Stimulated activated memory B cell treated with anti-CD40 and anti-IgM and Interleukin-4, amounts not matched to agents 10 μg/mL and 1 μg/mL and 100 μg/mL, for 72 hours (primary cell): ENCODE results near the gene ETS1.
A peak's percentile ranks its signal among the peaks of the same experiment; 100 is the strongest.

Experiments
- ATAC-seq: fragments of 150-1000 bp; cut with Tn5 transposase; 2 replicates; pipeline ENCODE4 v1.10.0; 2021
- H3K27ac Mint-ChIP-seq: one replicate; pipeline ENCODE4 v1.8.0; 2022; ENCODE audit warnings: mild to moderate bottlenecking, mixed read lengths
- H3K27me3 Mint-ChIP-seq: one replicate; pipeline ENCODE4 v1.8.0; 2022; ENCODE audit warnings: mixed read lengths
- H3K36me3 Mint-ChIP-seq: one replicate; pipeline ENCODE4 v1.8.0; 2022; ENCODE audit warnings: mixed read lengths
- H3K4me1 Mint-ChIP-seq: one replicate; pipeline ENCODE4 v1.8.0; 2022; ENCODE audit warnings: mixed read lengths
- H3K4me3 Mint-ChIP-seq: one replicate; pipeline ENCODE4 v1.8.0; 2022; ENCODE audit warnings: mild to moderate bottlenecking, moderate library complexity, mixed read lengths
- H3K9me3 Mint-ChIP-seq: one replicate; pipeline ENCODE4 v1.8.0; 2022; ENCODE audit warnings: mixed read lengths

Gene ETS1

GRCh38 chr11:128550261-128550821 lies 37.0 kb downstream of the ETS1 start:
- no peak for ATAC-seq
- Mint-ChIP-seq H3K4me3 (no peak overlapping the region), H3K27ac (peak overlapping the region; percentile 89), H3K27me3 (no peaks in the 10 kb centered on the region), H3K9me3 (no peaks in the 10 kb centered on the region), H3K4me1 (peaks cover 73% of the 10 kb centered on the region), H3K36me3 (no peaks in the 10 kb centered on the region)

GRCh38 chr11:128549256-128549944 lies 38.0 kb downstream of the ETS1 start:
- no peak for ATAC-seq

GRCh38 chr11:128548649-128549255 lies 38.6 kb downstream of the ETS1 start:
- no peaks in the 10 kb centered on the region for H3K9me3 Mint-ChIP-seq
- H3K4me3 Mint-ChIP-seq, result peak overlapping the region; percentile 75
- H3K36me3 Mint-ChIP-seq, result no peaks in the 10 kb centered on the region
- H3K27me3 Mint-ChIP-seq, result no peaks in the 10 kb centered on the region
- H3K27ac Mint-ChIP-seq, result peak overlapping the region; percentile 89
- peaks cover 72% of the 10 kb centered on the region for H3K4me1 Mint-ChIP-seq
- ATAC-seq, result no peak

More at GRCh38 chr11:128549256-128549944, 38.0 kb downstream of the ETS1 start:
- Mint-ChIP-seq H3K27me3 (no peaks in the 10 kb centered on the region), H3K9me3 (no peaks in the 10 kb centered on the region), H3K27ac (peak overlapping the region; percentile 89), H3K4me1 (peaks cover 76% of the 10 kb centered on the region), H3K4me3 (peak overlapping the region; percentile 75), H3K36me3 (no peaks in the 10 kb centered on the region)

GRCh38 chr11:128547946-128548648 lies 39.3 kb downstream of the ETS1 start:
- no peak for ATAC-seq
- Mint-ChIP-seq H3K9me3 (no peaks in the 10 kb centered on the region), H3K27me3 (no peaks in the 10 kb centered on the region), H3K36me3 (no peaks in the 10 kb centered on the region), H3K4me1 (peaks cover 65% of the 10 kb centered on the region), H3K27ac (peak overlapping the region; percentile 89), H3K4me3 (peak overlapping the region; percentile 75)

- Mint-ChIP-seq H3K36me3 (no peaks in the 10 kb centered on the region), H3K27me3 (no peaks in the 10 kb centered on the region), H3K27ac (peak overlapping the region; percentile 89), H3K9me3 (no peaks in the 10 kb centered on the region), H3K4me1 (peaks cover 59% of the 10 kb centered on the region), H3K4me3 (no peak overlapping the region)
- no peak for ATAC-seq
These were observed 40.4 kb downstream of the ETS1 start for GRCh38 chr11:128546916-128547315.

- Mint-ChIP-seq H3K9me3 (no peaks in the 10 kb centered on the region), H3K4me3 (no peak overlapping the region), H3K27me3 (no peaks in the 10 kb centered on the region), H3K4me1 (peaks cover 37% of the 10 kb centered on the region), H3K36me3 (no peaks in the 10 kb centered on the region), H3K27ac (no peak overlapping the region)
- no peak for ATAC-seq
These were observed 42.8 kb downstream of the ETS1 start for GRCh38 chr11:128544471-128545051.

GRCh38 chr11:128540469-128540868 lies 46.9 kb downstream of the ETS1 start:
- Mint-ChIP-seq H3K27ac (peak overlapping the region; percentile 47), H3K4me1 (peaks cover 17% of the 10 kb centered on the region)
- ATAC-seq, result no peak

GRCh38 chr11:128536506-128536905 lies 50.9 kb downstream of the ETS1 start:
- Mint-ChIP-seq H3K27me3 (no peaks in the 10 kb centered on the region), H3K4me1 (peaks cover 4% of the 10 kb centered on the region), H3K27ac (no peak overlapping the region), H3K4me3 (no peak overlapping the region), H3K36me3 (no peaks in the 10 kb centered on the region), H3K9me3 (no peaks in the 10 kb centered on the region)
- ATAC-seq, result no peak

More at GRCh38 chr11:128540469-128540868, 46.9 kb downstream of the ETS1 start:
- Mint-ChIP-seq H3K27me3 (no peaks in the 10 kb centered on the region), H3K4me3 (no peak overlapping the region), H3K9me3 (no peaks in the 10 kb centered on the region), H3K36me3 (no peaks in the 10 kb centered on the region)

- no peak for ATAC-seq
- Mint-ChIP-seq H3K36me3 (no peaks in the 10 kb centered on the region), H3K4me1 (peaks cover 4% of the 10 kb centered on the region), H3K9me3 (no peaks in the 10 kb centered on the region), H3K27me3 (no peaks in the 10 kb centered on the region), H3K27ac (no peak overlapping the region), H3K4me3 (no peak overlapping the region)
These were observed 51.6 kb downstream of the ETS1 start for GRCh38 chr11:128535468-128536457.

GRCh38 chr11:128533472-128533871 lies 53.9 kb downstream of the ETS1 start:
- Mint-ChIP-seq H3K9me3 (no peaks in the 10 kb centered on the region), H3K27me3 (no peaks in the 10 kb centered on the region), H3K4me3 (no peak overlapping the region), H3K27ac (no peak overlapping the region), H3K4me1 (peaks cover 4% of the 10 kb centered on the region), H3K36me3 (no peaks in the 10 kb centered on the region)
- no peak for ATAC-seq

GRCh38 chr11:128532572-128533091 lies 54.7 kb downstream of the ETS1 start:
- peaks cover 13% of the 10 kb centered on the region for H3K4me1 Mint-ChIP-seq
- H3K36me3 Mint-ChIP-seq, result no peaks in the 10 kb centered on the region
- ATAC-seq, result no peak
- no peaks in the 10 kb centered on the region for H3K9me3 Mint-ChIP-seq
- H3K4me3 Mint-ChIP-seq, result no peak overlapping the region
- no peaks in the 10 kb centered on the region for H3K27me3 Mint-ChIP-seq
- H3K27ac Mint-ChIP-seq, result no peak overlapping the region

GRCh38 chr11:128532016-128532571 lies 55.3 kb downstream of the ETS1 start:
- ATAC-seq, result no peak
- Mint-ChIP-seq H3K36me3 (no peaks in the 10 kb centered on the region), H3K27ac (no peak overlapping the region), H3K27me3 (no peaks in the 10 kb centered on the region), H3K4me1 (peaks cover 17% of the 10 kb centered on the region), H3K9me3 (no peaks in the 10 kb centered on the region), H3K4me3 (no peak overlapping the region)

- Mint-ChIP-seq H3K4me1 (peaks cover 15% of the 10 kb centered on the region), H3K27me3 (no peaks in the 10 kb centered on the region), H3K4me3 (no peak overlapping the region), H3K9me3 (no peaks in the 10 kb centered on the region), H3K36me3 (no peaks in the 10 kb centered on the region), H3K27ac (no peak overlapping the region)
- ATAC-seq, result no peak
These were observed 55.8 kb downstream of the ETS1 start for GRCh38 chr11:128531588-128531987.
